NCI-H2081 treated with DMSO at 0.1 percent for 48 hours (cell line): Measurements from ENCODE around the gene SENP6.
"Not testable (repeated sequence)": the region's sequence is repeated elsewhere in the genome, so short reads cannot be mapped to it uniquely, and the experiment has no call there.

Experiments used
- DNase-seq: peaks from one replicate; lab custom pipeline; 2025; lab: John Stamatoyannopoulos, UW

SENP6 gene

GRCh38 chr6:75656479-75656878, 54.8 kb downstream of the SENP6 start:
- no peak for DNase-seq

DNA sequence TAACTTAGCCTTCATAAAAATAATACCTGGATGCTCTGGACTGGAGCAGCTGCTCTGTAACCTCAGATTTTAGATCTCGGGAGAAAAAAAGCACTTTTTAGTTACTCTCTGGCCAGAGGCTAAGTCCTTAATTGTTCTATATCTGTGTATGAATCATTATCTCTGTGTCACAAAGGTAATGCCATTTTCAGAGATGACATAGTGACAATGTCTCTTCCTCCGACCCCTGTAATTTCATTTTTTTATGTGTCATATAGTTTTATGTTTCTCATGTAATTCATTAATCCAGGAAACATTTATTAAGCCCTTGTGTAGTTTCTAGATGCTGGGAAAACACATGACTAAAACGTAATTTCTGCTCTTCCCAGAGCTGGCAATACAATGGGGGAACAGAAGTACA, 55.6 kb downstream of the SENP6 start:
- DNase-seq: no peak

DNA sequence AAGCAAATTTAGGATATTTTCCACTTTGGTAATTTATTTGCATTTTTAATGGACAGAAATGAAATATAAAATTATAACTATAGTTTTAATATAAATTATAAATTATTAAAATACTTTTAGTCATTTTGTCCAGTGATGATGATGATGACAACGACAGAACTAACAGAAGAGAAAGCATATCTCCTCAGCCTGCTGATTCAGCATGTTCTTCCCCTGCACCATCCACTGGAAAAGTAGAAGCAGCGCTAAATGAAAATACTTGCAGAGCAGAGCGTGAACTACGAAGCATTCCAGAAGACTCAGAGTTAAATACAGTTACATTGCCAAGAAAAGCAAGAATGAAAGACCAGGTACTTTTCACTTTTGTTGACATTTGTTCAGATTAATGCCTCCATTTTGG, 64.9 kb downstream of the SENP6 start:
- no peak for DNase-seq

GRCh38 chr6:75673884-75674283, 72.2 kb downstream of the SENP6 start:
- DNase-seq: no peak

DNA sequence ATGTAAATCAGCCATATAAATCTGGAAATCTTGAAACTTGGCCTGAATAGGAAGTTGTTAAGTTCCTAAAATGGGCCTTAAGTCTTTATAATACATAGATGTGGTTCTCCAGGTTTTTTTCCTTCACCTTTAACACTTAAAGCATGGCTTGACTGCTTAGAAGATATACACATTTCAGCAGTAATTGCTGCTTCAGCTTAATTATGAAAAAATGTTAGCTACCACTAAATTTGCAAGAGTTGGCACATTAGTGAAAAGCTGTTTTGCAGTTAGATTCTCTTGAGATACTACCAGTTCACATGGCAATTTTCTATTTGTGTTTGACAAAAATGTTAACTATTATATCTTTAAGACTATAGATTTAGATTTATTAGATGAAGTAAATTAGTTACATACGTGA, 74.7 kb downstream of the SENP6 start:
- no peak for DNase-seq

- not testable (repeated sequence) for DNase-seq
Measured at GRCh38 chr6:75682548-75682947, 80.9 kb downstream of the SENP6 start.

DNA sequence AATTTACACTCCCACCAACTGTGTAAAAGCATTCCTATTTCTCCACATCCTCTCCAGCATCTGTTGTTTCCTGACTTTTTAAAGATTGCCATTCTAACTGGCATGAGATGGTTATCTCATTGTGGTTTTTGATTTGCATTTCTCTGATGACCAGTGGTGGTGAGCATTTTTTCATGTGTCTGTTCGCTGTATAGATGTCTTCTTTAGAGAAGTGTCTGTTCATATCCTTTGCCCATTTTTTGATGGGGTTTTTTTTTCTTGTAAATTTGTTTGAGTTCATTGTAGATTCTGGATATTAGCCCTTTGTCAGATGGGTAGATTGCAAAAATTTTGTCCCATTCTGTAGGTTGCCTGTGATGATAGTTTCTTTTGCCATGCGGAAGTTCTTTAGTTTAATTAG, 81.3 kb downstream of the SENP6 start:
- DNase-seq: not testable (repeated sequence)

DNA sequence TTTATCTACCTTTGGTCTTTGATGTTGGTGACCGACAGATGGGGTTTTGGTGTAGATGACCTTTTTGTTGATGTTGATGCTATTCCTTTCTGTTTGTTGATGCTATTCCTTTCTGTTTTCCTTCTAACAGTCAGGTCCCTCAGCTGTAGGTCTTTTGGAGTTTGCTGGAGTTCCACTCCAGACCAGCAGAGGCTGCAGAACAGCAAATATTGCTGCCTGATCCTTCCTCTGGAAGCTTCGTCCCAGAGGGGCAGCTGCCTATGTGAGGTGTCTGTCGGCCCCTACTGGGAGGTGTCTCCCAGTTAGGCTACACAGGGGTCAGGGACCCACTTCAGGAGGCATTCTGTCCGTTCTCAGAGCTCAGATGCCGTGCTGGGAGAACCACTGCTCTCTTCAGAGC, 85.9 kb downstream of the SENP6 start:
- DNase-seq: not testable (repeated sequence)

GRCh38 chr6:75687937-75688336, 86.3 kb downstream of the SENP6 start:
- not testable (repeated sequence) for DNase-seq

GRCh38 chr6:75689576-75689975, 87.9 kb downstream of the SENP6 start:
- DNase-seq: no peak

- no peak for DNase-seq
Measured at GRCh38 chr6:75691012-75691411, 89.3 kb downstream of the SENP6 start.

- DNase-seq: no peak
Measured at GRCh38 chr6:75693534-75693933, 91.9 kb downstream of the SENP6 start.

DNA sequence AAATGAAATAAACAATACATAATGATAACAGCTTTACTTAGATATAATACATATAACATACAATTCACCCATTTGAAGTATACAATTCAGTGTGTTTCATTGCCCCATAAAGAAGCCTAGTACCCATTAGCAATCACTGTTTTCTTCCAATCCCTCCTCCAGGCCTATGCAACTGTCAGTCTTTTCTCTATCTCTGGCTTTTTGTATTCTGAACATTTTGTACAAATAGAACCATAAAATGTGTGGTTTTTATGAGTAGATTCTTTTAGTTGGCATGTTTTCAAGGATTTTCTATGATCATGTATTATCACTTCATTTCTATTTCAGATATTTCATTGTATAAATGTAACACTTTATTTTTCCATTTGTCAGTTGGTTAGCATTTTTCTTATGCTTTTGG, 92.7 kb downstream of the SENP6 start:
- DNase-seq: no peak

GRCh38 chr6:75708334-75708733, 106.7 kb downstream of the SENP6 start:
- DNase-seq: not testable (repeated sequence)

DNA sequence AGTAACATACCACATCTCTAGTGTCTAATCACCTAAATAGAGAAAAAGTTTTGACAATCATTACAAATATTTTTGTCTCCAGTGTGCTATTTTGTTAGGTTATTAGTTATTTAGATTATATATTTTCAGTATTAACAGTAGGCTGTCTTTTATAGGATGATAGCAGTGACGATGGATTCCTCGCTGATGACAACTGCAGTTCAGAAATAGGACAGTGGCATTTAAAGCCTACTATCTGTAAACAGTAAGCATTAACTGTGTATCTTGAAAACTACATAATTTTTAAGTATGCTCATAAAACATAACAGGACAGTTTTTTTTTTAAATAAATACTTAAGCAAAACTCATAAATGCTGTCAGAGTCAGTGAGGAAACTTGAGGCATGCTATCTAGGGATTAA, 109.5 kb downstream of the SENP6 start:
- no peak for DNase-seq

DNA sequence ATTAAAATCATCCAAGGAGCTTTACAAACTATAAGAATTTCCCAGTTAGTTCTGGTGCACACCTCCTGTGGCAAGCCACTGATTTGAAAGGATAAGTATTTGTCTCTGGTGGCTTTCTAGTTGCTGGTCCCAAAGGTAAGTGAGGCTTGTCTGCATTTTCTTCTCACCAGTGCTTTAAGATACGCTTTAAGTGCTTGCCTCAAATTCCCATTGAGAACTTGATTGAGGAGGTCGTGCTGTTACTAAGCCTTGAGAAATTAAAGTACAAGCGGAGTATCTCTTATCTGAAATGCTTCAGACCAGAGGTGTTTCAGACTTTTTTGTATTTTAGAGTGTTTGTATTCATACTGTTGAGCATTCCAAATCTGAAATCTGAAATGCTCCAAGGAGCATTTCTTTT, 117.5 kb downstream of the SENP6 start:
- no peak for DNase-seq

GRCh38 chr6:75723382-75723781, 121.7 kb downstream of the SENP6 start:
- no peak for DNase-seq

DNA sequence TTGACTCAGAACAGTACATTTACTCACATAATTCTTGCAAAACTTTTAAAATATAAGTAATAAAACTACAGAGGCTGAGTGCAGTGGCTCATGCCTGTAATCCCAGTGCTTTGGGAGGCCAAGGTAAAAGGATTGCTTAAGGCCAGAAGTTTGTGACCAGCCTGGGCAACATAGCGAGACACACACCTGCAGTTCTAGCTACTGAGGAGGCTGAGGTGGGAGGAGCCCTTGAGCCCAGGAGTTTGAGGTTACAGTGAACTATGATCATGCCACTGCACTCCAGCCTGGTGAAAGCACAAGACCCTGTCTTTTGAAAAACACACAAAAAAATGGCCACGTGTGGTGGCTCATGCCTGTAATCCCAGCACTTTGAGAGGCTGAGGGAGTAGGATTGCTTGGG, 125.5 kb downstream of the SENP6 start:
- DNase-seq: no peak

DNA sequence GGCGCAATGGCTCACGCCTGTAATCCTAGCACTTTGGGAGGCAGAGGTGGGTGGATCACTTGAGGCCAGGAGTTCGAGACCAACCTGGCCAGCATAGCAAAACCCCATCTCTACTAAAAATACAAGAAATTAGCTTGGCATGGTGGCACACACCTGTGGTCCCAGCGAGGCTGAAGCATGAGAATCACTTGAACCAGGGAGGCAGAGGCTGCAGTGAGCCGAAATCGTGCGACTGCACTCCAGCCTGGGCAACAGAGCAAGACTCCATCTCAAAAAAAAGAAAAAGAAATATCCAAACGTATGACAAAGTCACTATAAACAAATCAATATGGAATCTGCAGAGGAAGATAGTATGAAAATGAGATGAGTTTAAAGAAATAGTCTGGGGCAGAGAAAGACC, 129.3 kb downstream of the SENP6 start:
- DNase-seq: not testable (repeated sequence)

DNA sequence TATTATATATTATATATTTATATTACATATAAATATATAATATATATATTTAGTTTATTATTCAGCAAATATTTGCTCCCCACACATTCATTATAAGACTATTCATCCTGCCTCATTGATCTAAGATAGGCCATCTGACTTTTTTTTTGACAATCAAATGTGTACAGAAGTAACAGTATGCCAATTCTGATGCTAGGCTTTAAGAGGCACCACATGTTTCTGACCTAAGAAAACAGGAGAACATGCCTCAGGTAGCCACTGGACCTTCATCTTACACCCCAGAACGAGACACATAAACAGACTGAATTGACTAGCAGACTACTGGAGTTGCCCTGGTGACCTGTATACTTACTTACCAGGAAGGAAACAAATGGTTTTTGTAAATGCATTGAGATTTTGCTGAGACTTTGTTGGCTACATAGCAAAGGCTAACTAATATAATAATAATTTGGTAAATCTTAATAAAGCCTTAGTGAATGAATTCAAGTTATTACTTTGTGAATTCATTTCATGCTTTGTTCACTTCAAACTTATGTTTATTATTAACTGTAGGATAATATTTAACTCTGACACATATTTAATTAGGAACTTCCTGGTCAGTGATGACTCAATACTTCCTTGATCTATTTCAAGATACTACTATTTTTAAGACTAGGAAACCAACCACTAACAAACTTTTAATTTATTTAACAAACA, 134.0 kb downstream of the SENP6 start:
- DNase-seq: no peak

- DNase-seq: no peak
Measured at GRCh38 chr6:75743971-75744370, 142.3 kb downstream of the SENP6 start.

- no peak for DNase-seq
Measured at GRCh38 chr6:75745404-75745803, 143.7 kb downstream of the SENP6 start.

DNA sequence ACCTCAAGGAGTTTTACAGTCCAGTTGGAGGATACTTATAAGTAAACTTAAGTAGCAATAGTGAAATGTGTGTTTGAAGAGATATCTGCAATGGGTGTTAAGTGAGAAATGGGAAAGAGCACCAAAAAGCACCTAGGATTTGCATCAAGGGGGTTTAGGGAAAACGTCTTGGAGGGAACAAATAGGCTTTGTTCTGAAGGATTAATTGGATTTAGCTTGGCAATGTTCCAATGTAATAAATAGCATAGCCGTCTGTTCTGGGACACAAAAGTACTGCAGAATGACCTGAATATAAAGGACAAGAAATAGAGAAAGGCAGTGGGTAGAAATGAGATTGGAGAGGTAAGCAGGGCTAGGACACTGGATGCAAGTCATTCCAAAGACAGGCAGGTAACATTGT, 144.5 kb downstream of the SENP6 start:
- DNase-seq: no peak
